ENCODE data around the gene TOX2.

The TOX2 gene

GRCh38 chr20:44073675-44074071 lies 159.0 kb downstream of the TOX2 start:
- H3K9ac ChIP-seq (ENCODE audit: low read length), result no peak overlapping the region
- H3K4me1 ChIP-seq (ENCODE audit: control insufficient read depth, insufficient read depth, low read length), result no peaks in the 10 kb centered on the region
- no peaks in the 10 kb centered on the region for H3K27me3 ChIP-seq (ENCODE audit: control insufficient read depth, insufficient read depth, low read length)
- no peaks in the 10 kb centered on the region for H3K9me3 ChIP-seq (ENCODE audit: control insufficient read depth, low read length)
- no peak overlapping the region for H3K4me3 ChIP-seq (ENCODE audit: low read length)
- H3K36me3 ChIP-seq (ENCODE audit: control insufficient read depth, insufficient read depth, low read length), result no peaks in the 10 kb centered on the region

GRCh38 chr20:44074252-44075151 lies 159.8 kb downstream of the TOX2 start:
- Histone ChIP-seq H3K36me3 (ENCODE audit: control insufficient read depth, insufficient read depth, low read length) (no peaks in the 10 kb centered on the region), H3K4me3 (ENCODE audit: low read length) (no peak overlapping the region), H3K9ac (ENCODE audit: low read length) (no peak overlapping the region), H3K27me3 (ENCODE audit: control insufficient read depth, insufficient read depth, low read length) (no peaks in the 10 kb centered on the region), H3K9me3 (ENCODE audit: control insufficient read depth, low read length) (no peaks in the 10 kb centered on the region), H3K4me1 (ENCODE audit: control insufficient read depth, insufficient read depth, low read length) (no peaks in the 10 kb centered on the region)

GRCh38 chr20:44075191-44075949 lies 160.7 kb downstream of the TOX2 start:
- Histone ChIP-seq H3K4me3 (ENCODE audit: low read length) (no peak overlapping the region), H3K9me3 (ENCODE audit: control insufficient read depth, low read length) (no peaks in the 10 kb centered on the region), H3K36me3 (ENCODE audit: control insufficient read depth, insufficient read depth, low read length) (no peaks in the 10 kb centered on the region), H3K27me3 (ENCODE audit: control insufficient read depth, insufficient read depth, low read length) (no peaks in the 10 kb centered on the region), H3K9ac (ENCODE audit: low read length) (no peak overlapping the region), H3K4me1 (ENCODE audit: control insufficient read depth, insufficient read depth, low read length) (no peaks in the 10 kb centered on the region)

- no peak overlapping the region for H3K9ac ChIP-seq (ENCODE audit: low read length)
- H3K4me3 ChIP-seq (ENCODE audit: low read length), result no peak overlapping the region
- H3K9me3 ChIP-seq (ENCODE audit: control insufficient read depth, low read length), result no peaks in the 10 kb centered on the region
- no peaks in the 10 kb centered on the region for H3K4me1 ChIP-seq (ENCODE audit: control insufficient read depth, insufficient read depth, low read length)
- H3K27me3 ChIP-seq (ENCODE audit: control insufficient read depth, insufficient read depth, low read length), result no peaks in the 10 kb centered on the region
- no peaks in the 10 kb centered on the region for H3K36me3 ChIP-seq (ENCODE audit: control insufficient read depth, insufficient read depth, low read length)
These were observed 161.2 kb downstream of the TOX2 start for GRCh38 chr20:44075950-44076232.

- H3K4me1 ChIP-seq (ENCODE audit: control insufficient read depth, insufficient read depth, low read length), result no peaks in the 10 kb centered on the region
- H3K9ac ChIP-seq (ENCODE audit: low read length), result no peak overlapping the region
- H3K36me3 ChIP-seq (ENCODE audit: control insufficient read depth, insufficient read depth, low read length), result no peaks in the 10 kb centered on the region
- no peaks in the 10 kb centered on the region for H3K27me3 ChIP-seq (ENCODE audit: control insufficient read depth, insufficient read depth, low read length)
- H3K4me3 ChIP-seq (ENCODE audit: low read length), result no peak overlapping the region
- H3K9me3 ChIP-seq (ENCODE audit: control insufficient read depth, low read length), result no peaks in the 10 kb centered on the region
These were observed 164.6 kb downstream of the TOX2 start for GRCh38 chr20:44079291-44079690.

GRCh38 chr20:44080064-44080463 lies 165.4 kb downstream of the TOX2 start:
- Histone ChIP-seq H3K4me1 (ENCODE audit: control insufficient read depth, insufficient read depth, low read length) (no peaks in the 10 kb centered on the region), H3K9me3 (ENCODE audit: control insufficient read depth, low read length) (no peaks in the 10 kb centered on the region), H3K9ac (ENCODE audit: low read length) (no peak overlapping the region), H3K4me3 (ENCODE audit: low read length) (no peak overlapping the region), H3K36me3 (ENCODE audit: control insufficient read depth, insufficient read depth, low read length) (no peaks in the 10 kb centered on the region), H3K27me3 (ENCODE audit: control insufficient read depth, insufficient read depth, low read length) (no peaks in the 10 kb centered on the region)

GRCh38 chr20:44080646-44081267 lies 166.1 kb downstream of the TOX2 start:
- H3K9me3 ChIP-seq (ENCODE audit: control insufficient read depth, low read length), result no peaks in the 10 kb centered on the region
- no peaks in the 10 kb centered on the region for H3K4me1 ChIP-seq (ENCODE audit: control insufficient read depth, insufficient read depth, low read length)
- no peak overlapping the region for H3K4me3 ChIP-seq (ENCODE audit: low read length)
- H3K9ac ChIP-seq (ENCODE audit: low read length), result no peak overlapping the region
- no peaks in the 10 kb centered on the region for H3K36me3 ChIP-seq (ENCODE audit: control insufficient read depth, insufficient read depth, low read length)
- H3K27me3 ChIP-seq (ENCODE audit: control insufficient read depth, insufficient read depth, low read length), result no peaks in the 10 kb centered on the region

- no peaks in the 10 kb centered on the region for H3K9me3 ChIP-seq (ENCODE audit: control insufficient read depth, low read length)
- H3K9ac ChIP-seq (ENCODE audit: low read length), result no peak overlapping the region
- H3K4me1 ChIP-seq (ENCODE audit: control insufficient read depth, insufficient read depth, low read length), result no peaks in the 10 kb centered on the region
- H3K27me3 ChIP-seq (ENCODE audit: control insufficient read depth, insufficient read depth, low read length), result no peaks in the 10 kb centered on the region
- H3K36me3 ChIP-seq (ENCODE audit: control insufficient read depth, insufficient read depth, low read length), result no peaks in the 10 kb centered on the region
- H3K4me3 ChIP-seq (ENCODE audit: low read length), result no peak overlapping the region
These were observed 166.8 kb downstream of the TOX2 start for GRCh38 chr20:44081476-44081875.

- Histone ChIP-seq H3K27me3 (ENCODE audit: control insufficient read depth, insufficient read depth, low read length) (no peaks in the 10 kb centered on the region), H3K36me3 (ENCODE audit: control insufficient read depth, insufficient read depth, low read length) (no peaks in the 10 kb centered on the region)
These were observed 167.2 kb downstream of the TOX2 start for GRCh38 chr20:44081888-44082287.

GRCh38 chr20:44083220-44083933 lies 168.7 kb downstream of the TOX2 start:
- Histone ChIP-seq H3K4me3 (ENCODE audit: low read length) (no peak overlapping the region), H3K9ac (ENCODE audit: low read length) (no peak overlapping the region), H3K4me1 (ENCODE audit: control insufficient read depth, insufficient read depth, low read length) (no peaks in the 10 kb centered on the region)

More at GRCh38 chr20:44081888-44082287, 167.2 kb downstream of the TOX2 start:
- Histone ChIP-seq H3K9me3 (ENCODE audit: control insufficient read depth, low read length) (no peaks in the 10 kb centered on the region), H3K9ac (ENCODE audit: low read length) (no peak overlapping the region), H3K4me1 (ENCODE audit: control insufficient read depth, insufficient read depth, low read length) (no peaks in the 10 kb centered on the region), H3K4me3 (ENCODE audit: low read length) (no peak overlapping the region)

GRCh38 chr20:44084439-44084838 lies 169.8 kb downstream of the TOX2 start:
- H3K9ac ChIP-seq (ENCODE audit: low read length), result no peak overlapping the region
- no peak overlapping the region for H3K4me3 ChIP-seq (ENCODE audit: low read length)
- no peaks in the 10 kb centered on the region for H3K27me3 ChIP-seq (ENCODE audit: control insufficient read depth, insufficient read depth, low read length)
- no peaks in the 10 kb centered on the region for H3K36me3 ChIP-seq (ENCODE audit: control insufficient read depth, insufficient read depth, low read length)
- H3K4me1 ChIP-seq (ENCODE audit: control insufficient read depth, insufficient read depth, low read length), result no peaks in the 10 kb centered on the region
- H3K9me3 ChIP-seq (ENCODE audit: control insufficient read depth, low read length), result no peaks in the 10 kb centered on the region

More at GRCh38 chr20:44083220-44083933, 168.7 kb downstream of the TOX2 start:
- no peaks in the 10 kb centered on the region for H3K27me3 ChIP-seq (ENCODE audit: control insufficient read depth, insufficient read depth, low read length)
- H3K36me3 ChIP-seq (ENCODE audit: control insufficient read depth, insufficient read depth, low read length), result no peaks in the 10 kb centered on the region
- no peaks in the 10 kb centered on the region for H3K9me3 ChIP-seq (ENCODE audit: control insufficient read depth, low read length)

Data from mucosa of stomach (tissue), 1 donor.